ENCODE results near the gene AR. TPM values are rescaled to one million over a fixed set of nuclear protein-coding genes. Genes with fewer than 3 reads are reported as not detected.

AR gene
- total and polyA plus RNA-seq, 10 of the 15 experiments (the other 5 are each of a cell fraction or from before 2014, with no cell fraction given): 0.07 to 0.09 (median 0.08) TPM; not detected in 7

DNA sequence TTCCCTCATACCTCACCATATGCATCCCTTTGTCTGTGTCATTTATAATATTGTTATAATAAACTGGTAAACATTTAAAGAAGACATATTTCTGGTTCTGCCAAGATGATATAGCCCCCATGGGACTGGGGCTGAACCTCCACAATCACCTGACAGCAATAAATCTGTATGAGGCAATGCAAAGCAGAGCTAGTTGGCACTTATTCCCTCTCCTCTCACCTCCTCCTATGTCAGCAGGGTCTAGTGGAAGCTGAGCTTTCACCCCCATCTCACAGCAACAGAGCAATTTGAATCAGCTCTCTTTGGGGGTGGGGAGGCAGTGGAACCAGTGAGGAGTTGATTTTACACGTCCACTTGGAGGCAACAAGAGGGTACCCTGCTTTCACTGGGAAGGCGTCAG, 206.9 kb downstream of the AR start:
- DNase-seq (ENCODE audit: low read depth, low spot score) (no peak), FAIRE-seq (no peak), ATAC-seq (no peak)
- in situ Hi-C loops (cut with MboI) (no loop called here), intact Hi-C loops (cut with micrococcal nuclease; ENCODE audit: unreplicated experiment) (no loop called here)
- SMC1A ChIA-PET (ENCODE audit: uncharacterized antibody, unreplicated experiment): no interaction called here
- Histone ChIP-seq H3K4me3 (no peak overlapping the region), H3K27ac (ENCODE audit: control insufficient read depth, insufficient read depth) (no peak overlapping the region), H3K27me3 (replicated peaks in 1 of 2; ENCODE audit: control insufficient read depth in 2 of 2, insufficient read depth in 2 of 2, low read length in 1 of 2) (no peaks in the 10 kb centered on the region), H3K79me2 (ENCODE audit: control insufficient read depth, insufficient read depth, low read length) (no peaks in the 10 kb centered on the region), H3K4me1 (ENCODE audit: control insufficient read depth, insufficient read depth, low read length) (no peaks in the 10 kb centered on the region), H3K4me2 (ENCODE audit: control insufficient read depth, insufficient read depth) (no peak overlapping the region), H2AFZ (ENCODE audit: control insufficient read depth, low read depth, low read length) (no peak overlapping the region), H4K20me1 (ENCODE audit: control insufficient read depth, insufficient read depth) (no peaks in the 10 kb centered on the region), H3K9me3 (replicated peaks; ENCODE audit: control insufficient read depth, insufficient read depth, low read length) (no peaks in the 10 kb centered on the region), H3K36me3 (ENCODE audit: control insufficient read depth in 2 of 2, insufficient read depth in 2 of 2, low read length in 1 of 2) (no peaks in the 10 kb centered on the region), H3K9ac (ENCODE audit: control insufficient read depth, insufficient read depth, low read length) (no peak overlapping the region)
- no peak for TF ChIP-seq SMAD1 (IDR thresholded peaks at IDR 0.05; ENCODE audit: low read depth, partially characterized antibody)
- TF ChIP-seq, protein P1, sequence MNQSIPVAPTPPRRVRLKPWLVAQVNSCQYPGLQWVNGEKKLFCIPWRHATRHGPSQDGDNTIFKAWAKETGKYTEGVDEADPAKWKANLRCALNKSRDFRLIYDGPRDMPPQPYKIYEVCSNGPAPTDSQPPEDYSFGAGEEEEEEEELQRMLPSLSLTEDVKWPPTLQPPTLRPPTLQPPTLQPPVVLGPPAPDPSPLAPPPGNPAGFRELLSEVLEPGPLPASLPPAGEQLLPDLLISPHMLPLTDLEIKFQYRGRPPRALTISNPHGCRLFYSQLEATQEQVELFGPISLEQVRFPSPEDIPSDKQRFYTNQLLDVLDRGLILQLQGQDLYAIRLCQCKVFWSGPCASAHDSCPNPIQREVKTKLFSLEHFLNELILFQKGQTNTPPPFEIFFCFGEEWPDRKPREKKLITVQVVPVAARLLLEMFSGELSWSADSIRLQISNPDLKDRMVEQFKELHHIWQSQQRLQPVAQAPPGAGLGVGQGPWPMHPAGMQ (IDR thresholded peaks at IDR 0.05; ENCODE audit: borderline replicate concordance): no peak
- TF ChIP-seq HDAC6 (IDR thresholded peaks at IDR 0.05; ENCODE audit: unreplicated experiment): no peak
- TF ChIP-seq, protein P2, sequence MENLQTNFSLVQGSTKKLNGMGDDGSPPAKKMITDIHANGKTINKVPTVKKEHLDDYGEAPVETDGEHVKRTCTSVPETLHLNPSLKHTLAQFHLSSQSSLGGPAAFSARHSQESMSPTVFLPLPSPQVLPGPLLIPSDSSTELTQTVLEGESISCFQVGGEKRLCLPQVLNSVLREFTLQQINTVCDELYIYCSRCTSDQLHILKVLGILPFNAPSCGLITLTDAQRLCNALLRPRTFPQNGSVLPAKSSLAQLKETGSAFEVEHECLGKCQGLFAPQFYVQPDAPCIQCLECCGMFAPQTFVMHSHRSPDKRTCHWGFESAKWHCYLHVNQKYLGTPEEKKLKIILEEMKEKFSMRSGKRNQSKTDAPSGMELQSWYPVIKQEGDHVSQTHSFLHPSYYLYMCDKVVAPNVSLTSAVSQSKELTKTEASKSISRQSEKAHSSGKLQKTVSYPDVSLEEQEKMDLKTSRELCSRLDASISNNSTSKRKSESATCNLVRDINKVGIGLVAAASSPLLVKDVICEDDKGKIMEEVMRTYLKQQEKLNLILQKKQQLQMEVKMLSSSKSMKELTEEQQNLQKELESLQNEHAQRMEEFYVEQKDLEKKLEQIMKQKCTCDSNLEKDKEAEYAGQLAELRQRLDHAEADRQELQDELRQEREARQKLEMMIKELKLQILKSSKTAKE (IDR thresholded peaks at IDR 0.05; ENCODE audit: low read depth, poor library complexity, severe bottlenecking): no peak
- 4% methylated on average over 2 of the region's 2 CpGs for WGBS (ENCODE audit: insufficient coverage, insufficient replicate concordance, low lambda C conversion rate, missing lambda C conversion rate)
- CTCF ChIA-PET: no interaction called here
- RAD21 ChIA-PET (ENCODE audit: unreplicated experiment): no interaction called here
- BruUV-seq (replicated peaks): no TSS peak
- POLR2A ChIA-PET: no interaction called here

All from GM12878 (cell line).